ENCODE measurements around the gene TMEM131.
"Not testable (repeated sequence)": the region's sequence is repeated elsewhere in the genome, so short reads cannot be mapped to it uniquely, and the experiment has no call there.

TMEM131 gene

DNA sequence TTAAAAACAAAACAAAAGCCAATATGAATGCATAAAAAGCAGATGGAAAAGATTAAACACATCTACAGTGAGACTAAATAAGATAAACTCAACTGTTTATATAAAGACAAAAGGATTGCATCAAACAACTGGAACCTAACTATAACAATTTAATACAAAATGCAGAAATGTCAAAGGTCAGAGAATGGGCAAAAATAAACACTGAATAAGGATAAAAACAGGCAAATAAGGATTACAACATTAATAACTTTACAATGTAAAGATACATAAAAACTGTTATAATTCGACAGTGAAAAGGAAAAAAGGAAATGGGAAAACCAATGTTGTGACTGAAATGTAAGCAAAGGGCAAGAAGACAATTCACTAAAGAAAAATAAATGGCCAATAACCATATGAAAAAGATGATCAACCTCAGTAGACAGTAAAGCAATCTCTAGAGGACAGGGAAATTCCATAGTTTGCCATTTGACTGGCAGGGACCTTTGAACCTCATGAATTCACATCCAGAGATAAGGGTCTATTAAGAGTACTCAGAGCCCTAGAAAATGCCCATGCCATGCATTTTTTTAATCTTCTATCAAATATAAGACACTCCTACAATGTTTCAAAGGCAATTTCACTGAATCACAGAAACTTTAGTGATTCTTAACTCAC, 83.7 kb downstream of the TMEM131 start:
- H3K27ac Mint-ChIP-seq: peak overlapping the region; percentile 78
- DNase-seq: no peak
- H3K27me3 Mint-ChIP-seq: no peaks in the 10 kb centered on the region
- peaks cover 0 to 3% of the 10 kb centered on the region in 2 donors for H3K9me3 Mint-ChIP-seq
- ATAC-seq (replicated peaks): peak; percentile 26 to 28
- peak overlapping the region; percentile 33 to 40 for H3K4me3 Mint-ChIP-seq
- peaks cover 52 to 91% of the 10 kb centered on the region in 2 donors for H3K4me1 Mint-ChIP-seq
- peaks cover 27 to 51% of the 10 kb centered on the region in 2 donors for H3K36me3 Mint-ChIP-seq

DNA sequence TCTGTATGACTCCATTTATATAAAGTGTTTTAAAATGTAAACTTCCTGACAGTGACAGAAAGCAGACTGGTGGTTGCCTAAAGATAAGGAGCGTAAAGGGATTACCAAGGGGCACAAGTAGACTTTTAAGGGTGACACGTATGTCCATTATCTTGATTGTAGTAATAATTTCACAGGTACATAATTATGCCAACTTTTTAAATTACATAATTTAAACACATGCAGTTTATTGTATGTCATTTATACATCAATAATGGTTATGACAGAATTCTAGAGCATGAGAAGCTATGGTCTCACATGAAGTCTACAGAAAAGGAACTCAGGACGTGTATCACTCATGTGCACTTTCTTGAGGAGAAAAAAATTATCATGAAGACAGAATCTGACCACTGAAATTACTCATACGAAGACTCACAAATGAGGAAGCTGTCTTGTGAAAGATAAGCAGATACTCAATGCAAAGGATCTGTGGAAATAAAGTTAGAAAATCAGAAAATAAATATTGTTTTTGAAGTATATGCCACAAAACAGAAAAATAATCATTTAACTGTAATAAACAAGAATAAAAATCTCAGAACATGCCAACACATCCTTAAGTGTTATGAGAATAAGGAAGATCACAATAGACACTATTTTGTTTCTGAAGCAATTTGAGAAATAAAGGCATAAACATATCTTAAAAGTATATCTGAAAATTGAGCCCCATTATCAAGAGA, 84.4 kb downstream of the TMEM131 start:
- Mint-ChIP-seq H3K27ac (peak overlapping the region; percentile 78), H3K36me3 (peaks cover 34 to 57% of the 10 kb centered on the region in 2 donors), H3K4me1 (peaks cover 55 to 98% of the 10 kb centered on the region in 2 donors), H3K4me3 (peak overlapping the region; percentile 33 to 40), H3K9me3 (peaks cover 0 to 3% of the 10 kb centered on the region in 2 donors), H3K27me3 (no peaks in the 10 kb centered on the region)
- DNase-seq: no peak
- peak; percentile 85 to 89 for ATAC-seq (replicated peaks)

DNA sequence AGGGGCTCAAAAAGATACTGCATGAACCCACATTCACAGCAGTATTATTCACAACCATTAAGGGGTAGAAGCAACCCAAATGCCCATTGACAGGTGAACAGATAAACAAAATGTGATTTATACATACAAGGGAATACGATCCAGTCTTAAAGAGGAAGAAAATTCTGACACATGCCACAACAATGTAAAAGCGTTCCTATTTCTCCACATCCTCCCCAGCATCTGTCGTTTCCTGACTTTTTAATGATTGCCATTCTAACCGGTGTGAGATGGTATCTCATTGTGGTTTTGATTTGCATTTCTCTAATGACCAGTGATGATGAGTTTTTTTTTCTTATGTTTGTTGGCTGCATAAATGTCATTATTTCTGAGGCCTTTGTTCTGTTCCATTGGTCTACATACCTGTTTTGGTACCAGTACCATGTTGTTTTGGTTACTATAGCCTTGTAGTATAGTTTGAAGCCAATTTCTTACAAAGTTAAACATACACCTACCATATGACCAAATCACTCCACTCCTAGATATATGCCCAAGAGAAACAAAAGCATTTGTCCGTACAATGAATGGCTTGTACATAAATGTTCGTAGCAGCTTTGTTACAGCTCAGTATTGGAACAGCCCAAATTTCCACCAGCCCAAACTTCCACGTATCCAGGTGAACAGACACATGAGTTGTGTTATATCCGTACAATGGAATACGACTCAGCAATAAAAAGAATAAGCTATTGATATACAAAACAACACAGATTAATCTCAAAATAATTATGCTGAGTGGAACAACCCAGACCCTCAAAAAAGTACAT, 85.1 kb downstream of the TMEM131 start:
- H3K27ac Mint-ChIP-seq: peak overlapping the region; percentile 20
- H3K36me3 Mint-ChIP-seq: peaks cover 39 to 63% of the 10 kb centered on the region in 2 donors
- DNase-seq (no peak), ATAC-seq (replicated peaks) (no peak)
- no peak overlapping the region for H3K4me3 Mint-ChIP-seq
- H3K27me3 Mint-ChIP-seq: no peaks in the 10 kb centered on the region
- H3K4me1 Mint-ChIP-seq: peaks cover 53 to 99% of the 10 kb centered on the region in 2 donors
- peaks cover 0 to 3% of the 10 kb centered on the region in 2 donors for H3K9me3 Mint-ChIP-seq

DNA sequence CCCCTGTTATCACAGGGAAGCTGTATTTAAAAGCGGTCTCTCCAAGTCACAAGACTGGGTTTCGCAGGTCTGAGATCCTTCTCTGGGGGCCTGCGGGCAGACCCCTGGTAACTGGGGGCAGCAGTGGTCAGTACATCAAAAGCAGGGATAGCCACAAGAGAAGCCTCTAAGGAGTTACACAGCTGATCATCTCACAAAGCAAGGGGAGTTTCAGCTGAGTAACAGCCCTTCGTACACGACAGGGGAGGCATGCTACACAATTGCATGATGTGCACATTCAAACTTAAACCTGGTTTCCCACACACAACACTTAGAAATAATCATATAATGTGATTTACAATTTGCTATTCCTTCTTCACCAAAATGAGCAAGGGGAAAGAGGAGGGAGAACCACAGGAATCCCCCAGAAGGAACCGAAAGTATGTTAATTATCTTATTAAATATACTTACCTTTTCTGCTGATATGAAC, 87.5 kb downstream of the TMEM131 start:
- Mint-ChIP-seq H3K9me3 (peaks cover 0 to 3% of the 10 kb centered on the region in 2 donors), H3K4me1 (peaks cover 40 to 82% of the 10 kb centered on the region in 2 donors), H3K4me3 (peak overlapping the region; percentile 60 to 63), H3K27me3 (no peaks in the 10 kb centered on the region), H3K27ac (peak overlapping the region; percentile 88), H3K36me3 (peaks cover 41 to 61% of the 10 kb centered on the region in 2 donors)
- ATAC-seq (replicated peaks) (peak; percentile 51 to 62), DNase-seq (no peak)

DNA sequence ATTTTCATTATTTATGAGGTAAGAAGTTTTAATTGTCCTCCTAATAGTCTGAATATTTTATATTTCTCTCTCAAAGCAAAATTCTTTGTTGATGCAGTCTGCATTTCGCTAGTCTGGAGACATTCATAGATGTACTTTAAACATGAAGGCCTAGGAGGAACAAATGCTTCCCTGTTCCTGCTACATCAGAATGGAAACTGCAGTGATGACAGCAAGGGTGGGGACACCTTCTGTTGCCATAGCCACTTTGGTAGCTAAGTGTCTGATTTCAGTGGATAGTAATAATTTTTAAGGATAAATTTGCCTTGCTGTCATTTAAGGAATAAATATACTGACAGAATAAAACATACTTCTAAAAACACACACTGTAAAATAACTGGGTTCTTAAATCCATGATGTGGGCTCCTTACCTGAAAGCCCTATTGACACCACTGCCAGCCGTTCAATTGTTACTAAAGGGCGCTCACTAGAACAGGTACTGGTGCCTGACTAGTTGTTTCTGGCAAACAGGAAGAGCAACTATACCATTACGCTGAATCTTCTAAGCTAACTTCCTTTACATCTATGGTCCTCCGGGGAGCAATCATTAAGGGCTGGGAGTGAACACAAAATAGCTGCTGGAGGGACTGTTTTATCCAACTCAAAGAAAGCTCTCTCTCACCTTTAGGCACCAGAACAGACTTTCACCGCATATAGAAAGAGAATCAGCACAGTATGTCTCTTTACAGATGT, 88.2 kb downstream of the TMEM131 start:
- Mint-ChIP-seq H3K36me3 (peaks cover 41 to 65% of the 10 kb centered on the region in 2 donors), H3K27me3 (no peaks in the 10 kb centered on the region), H3K4me3 (peak overlapping the region; percentile 60 to 63), H3K9me3 (peaks cover 0 to 1% of the 10 kb centered on the region in 2 donors), H3K27ac (peak overlapping the region; percentile 88), H3K4me1 (peaks cover 39 to 75% of the 10 kb centered on the region in 2 donors)
- peak; percentile 45 to 46 for ATAC-seq (replicated peaks)
- no peak for DNase-seq

DNA sequence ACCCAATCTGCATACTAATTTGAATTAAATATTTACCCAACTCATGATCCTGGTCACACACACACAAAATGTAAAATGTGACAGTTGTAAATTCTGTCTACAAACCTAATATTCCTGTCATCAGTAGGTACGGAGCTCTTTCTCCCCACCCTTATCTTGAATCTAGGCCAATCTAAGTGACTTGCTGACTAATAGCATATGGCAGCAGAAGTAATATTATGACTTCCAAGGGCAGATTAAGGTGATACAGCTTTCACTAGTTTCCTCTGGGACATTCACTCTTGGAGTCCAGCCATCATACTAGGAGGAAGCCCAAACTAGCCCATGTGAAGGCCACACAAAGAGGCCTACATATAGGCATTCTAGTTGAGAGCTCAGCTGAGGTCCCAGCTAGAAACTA, 89.4 kb downstream of the TMEM131 start:
- peaks cover 33 to 68% of the 10 kb centered on the region in 2 donors for H3K4me1 Mint-ChIP-seq
- ATAC-seq (replicated peaks): no peak
- peak overlapping the region; percentile 37 for H3K27ac Mint-ChIP-seq
- no peaks in the 10 kb centered on the region for H3K27me3 Mint-ChIP-seq
- peaks cover 45 to 73% of the 10 kb centered on the region in 2 donors for H3K36me3 Mint-ChIP-seq
- peaks cover 0 to 1% of the 10 kb centered on the region in 2 donors for H3K9me3 Mint-ChIP-seq
- no peak for DNase-seq
- no peak overlapping the region for H3K4me3 Mint-ChIP-seq

DNA sequence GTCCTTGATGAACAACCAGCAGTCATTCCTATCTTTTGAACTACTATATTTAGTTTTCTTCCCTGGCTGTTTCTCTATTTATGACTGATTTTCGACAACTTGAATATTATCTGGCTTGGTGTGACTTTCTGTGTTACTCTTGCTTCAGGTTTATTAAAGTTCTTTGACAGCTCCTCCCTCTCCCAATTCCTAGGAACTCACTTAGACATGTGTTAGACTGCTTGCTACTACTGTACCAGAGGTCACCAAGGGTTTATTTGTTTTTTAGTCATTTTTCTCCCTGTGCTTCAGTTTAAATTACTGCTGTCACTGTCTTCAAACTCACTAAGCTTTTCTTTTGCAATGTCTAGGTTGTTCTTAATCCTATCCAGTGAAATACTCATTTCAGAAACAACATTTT, 90.5 kb downstream of the TMEM131 start:
- peak in 1 of 2 donors; percentile 55 for ATAC-seq (replicated peaks)

DNA sequence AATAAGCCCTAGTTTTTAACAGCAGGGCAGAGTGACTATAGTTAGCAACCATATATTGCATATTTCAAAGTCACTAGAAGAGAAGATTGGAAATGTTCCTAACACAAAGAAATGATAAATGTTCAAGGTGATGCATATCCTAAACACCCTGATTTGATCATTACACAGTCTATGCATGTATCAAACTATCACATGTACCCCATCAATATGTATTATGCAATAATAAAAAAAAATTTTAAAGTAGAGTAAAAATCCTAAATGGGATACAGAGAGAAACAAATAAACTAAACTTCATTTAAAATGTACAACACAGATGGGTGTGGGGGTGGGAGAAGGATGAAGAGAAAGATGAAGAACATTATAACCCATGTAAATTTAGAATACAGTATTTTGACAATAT, 93.9 kb downstream of the TMEM131 start:
- no peak for DNase-seq

More for the DNA sequence above, 90.5 kb downstream of the TMEM131 start:
- Mint-ChIP-seq H3K36me3 (peaks cover 40 to 68% of the 10 kb centered on the region in 2 donors), H3K9me3 (peaks cover 0 to 1% of the 10 kb centered on the region in 2 donors), H3K27ac (peak overlapping the region; percentile 48), H3K4me1 (peaks cover 30 to 64% of the 10 kb centered on the region in 2 donors), H3K4me3 (peak overlapping the region in 1 of 2 donors; percentile 36), H3K27me3 (no peaks in the 10 kb centered on the region)
- no peak for DNase-seq

DNA sequence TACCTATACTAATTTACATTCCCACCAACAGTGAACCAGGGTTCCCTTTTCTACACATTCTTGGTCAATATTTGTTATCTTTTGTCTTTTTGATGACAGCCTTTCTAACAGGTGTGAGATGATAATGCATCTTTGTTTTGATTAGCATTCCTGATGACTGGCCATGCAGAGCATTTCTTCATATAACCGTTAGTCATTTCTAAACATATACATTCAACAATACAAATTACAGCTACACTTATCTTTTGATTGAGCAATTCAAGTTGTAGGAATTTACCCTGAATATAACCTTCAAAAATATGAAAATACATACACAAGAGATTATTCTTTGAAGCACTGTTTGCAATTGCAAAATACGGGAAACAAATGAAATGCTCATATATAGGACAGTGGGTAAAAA, 94.9 kb downstream of the TMEM131 start:
- ATAC-seq (replicated peaks): no peak
- no peaks in the 10 kb centered on the region for H3K9me3 Mint-ChIP-seq
- no peak overlapping the region for H3K4me3 Mint-ChIP-seq
- no peaks in the 10 kb centered on the region for H3K27me3 Mint-ChIP-seq
- H3K36me3 Mint-ChIP-seq: peaks cover 29 to 62% of the 10 kb centered on the region in 2 donors
- DNase-seq: no peak
- no peak overlapping the region for H3K27ac Mint-ChIP-seq
- H3K4me1 Mint-ChIP-seq: peaks cover 20 to 21% of the 10 kb centered on the region in 2 donors

More for the DNA sequence above, 93.9 kb downstream of the TMEM131 start:
- Mint-ChIP-seq H3K27me3 (no peaks in the 10 kb centered on the region), H3K9me3 (no peaks in the 10 kb centered on the region), H3K36me3 (peaks cover 33 to 63% of the 10 kb centered on the region in 2 donors), H3K27ac (no peak overlapping the region), H3K4me1 (peaks cover 17 to 31% of the 10 kb centered on the region in 2 donors), H3K4me3 (no peak overlapping the region)
- no peak for ATAC-seq (replicated peaks)

DNA sequence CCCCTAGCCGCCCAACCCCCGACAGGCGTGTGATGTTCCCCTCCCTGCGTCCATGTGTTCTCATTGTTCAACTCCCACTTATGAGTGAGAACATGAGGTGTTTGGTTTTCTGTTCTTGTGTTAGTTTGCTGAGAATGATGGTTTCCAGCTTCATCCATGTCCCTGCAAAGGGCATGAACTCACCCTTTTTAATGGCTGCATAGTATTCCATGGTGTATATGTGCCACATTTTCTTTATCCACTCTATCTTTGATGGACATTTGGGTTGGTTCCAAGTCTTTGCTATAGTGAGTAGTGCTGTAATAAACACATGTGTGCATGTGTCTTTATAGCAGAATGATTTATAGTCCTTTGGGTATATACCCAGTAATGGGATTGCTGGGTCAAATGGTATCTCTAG, 102.7 kb downstream of the TMEM131 start:
- Mint-ChIP-seq H3K4me1 (peaks cover 11 to 14% of the 10 kb centered on the region in 2 donors), H3K36me3 (peaks cover 31 to 51% of the 10 kb centered on the region in 2 donors)
- DNase-seq; ATAC-seq (replicated peaks); H3K27me3 Mint-ChIP-seq; H3K9me3 Mint-ChIP-seq; H3K4me3 Mint-ChIP-seq; H3K27ac Mint-ChIP-seq: not testable (repeated sequence)

DNA sequence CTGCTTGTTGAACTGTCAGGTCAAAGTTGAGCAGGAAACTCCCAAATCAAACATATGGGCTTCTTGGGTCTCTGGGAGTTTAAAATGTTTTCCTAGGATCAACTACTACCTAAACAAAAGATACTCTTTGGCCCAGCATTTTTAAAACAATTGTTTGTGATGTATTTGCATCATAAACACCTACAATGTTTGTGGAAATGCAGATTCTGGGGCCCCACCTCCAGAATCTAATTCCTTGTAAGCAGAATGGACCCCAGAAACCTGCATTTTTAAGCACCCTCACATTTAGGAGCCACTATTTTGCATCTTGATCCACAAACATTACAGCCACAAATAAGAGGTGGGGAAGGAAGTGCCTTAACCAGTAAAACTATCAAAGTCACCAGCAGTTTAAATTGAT, 104.1 kb downstream of the TMEM131 start:
- no peak for ATAC-seq (replicated peaks)

DNA sequence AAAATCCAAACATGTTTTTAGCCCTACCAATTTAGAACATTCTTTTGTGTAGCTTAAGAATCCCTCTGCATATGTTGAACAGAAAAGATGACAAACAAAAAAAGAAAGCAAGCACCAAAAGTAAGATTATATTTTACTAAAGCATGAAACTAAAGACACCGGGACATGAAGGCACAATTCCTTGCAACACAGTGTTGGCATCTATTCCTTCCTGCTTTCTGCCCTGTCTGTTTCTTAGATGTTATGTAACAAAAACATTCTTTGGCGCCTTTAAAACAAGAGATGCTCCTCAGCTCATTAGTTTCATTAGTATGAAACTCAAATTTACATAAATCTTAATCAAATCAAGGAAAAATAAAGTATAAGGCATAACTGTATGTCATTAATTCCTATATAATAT, 106.6 kb downstream of the TMEM131 start:
- H3K9me3 Mint-ChIP-seq: peaks cover 10 to 13% of the 10 kb centered on the region in 2 donors
- peaks cover 11 to 18% of the 10 kb centered on the region in 2 donors for H3K4me1 Mint-ChIP-seq
- no peak overlapping the region for H3K27ac Mint-ChIP-seq
- ATAC-seq (replicated peaks) (no peak), DNase-seq (no peak)
- no peak overlapping the region for H3K4me3 Mint-ChIP-seq
- peaks cover 51 to 55% of the 10 kb centered on the region in 2 donors for H3K36me3 Mint-ChIP-seq
- H3K27me3 Mint-ChIP-seq: no peaks in the 10 kb centered on the region

More for the DNA sequence above, 104.1 kb downstream of the TMEM131 start:
- Mint-ChIP-seq H3K27me3 (no peaks in the 10 kb centered on the region), H3K9me3 (peaks cover 0 to 3% of the 10 kb centered on the region in 2 donors), H3K27ac (no peak overlapping the region), H3K4me3 (no peak overlapping the region), H3K4me1 (peaks cover 11 to 14% of the 10 kb centered on the region in 2 donors), H3K36me3 (peaks cover 41 to 55% of the 10 kb centered on the region in 2 donors)
- no peak for DNase-seq

DNA sequence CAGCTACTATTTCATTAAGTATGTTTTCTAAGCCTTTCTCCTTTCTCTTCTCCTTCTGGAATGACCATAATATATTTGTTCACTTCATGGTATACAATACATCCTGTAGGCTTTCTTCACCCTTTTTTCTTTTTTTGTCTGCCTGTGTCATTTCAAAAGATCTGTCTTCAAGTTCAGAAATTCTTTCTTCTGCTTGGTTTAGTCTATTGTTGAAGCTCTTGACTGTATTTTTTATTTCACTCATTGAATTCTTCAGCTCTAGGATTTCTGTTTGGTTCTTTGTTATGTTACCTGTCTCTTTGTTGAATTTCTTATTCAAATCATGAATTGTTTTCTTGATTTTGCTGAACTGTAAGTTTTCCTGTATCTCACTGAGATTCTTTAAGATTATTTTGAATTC, 109.9 kb downstream of the TMEM131 start:
- Mint-ChIP-seq H3K27me3 (no peaks in the 10 kb centered on the region), H3K27ac (no peak overlapping the region), H3K9me3 (peaks cover 10 to 13% of the 10 kb centered on the region in 2 donors), H3K4me3 (no peak overlapping the region), H3K36me3 (peaks cover 56 to 65% of the 10 kb centered on the region in 2 donors), H3K4me1 (peaks cover 12 to 36% of the 10 kb centered on the region in 2 donors)
- DNase-seq (no peak), ATAC-seq (replicated peaks) (no peak)
